GM19351 (cell line): ENCODE data around the gene LSP1.

Experiments used
- ATAC-seq: cut with Tn5 transposase; IDR thresholded peaks from one replicate; pipeline ENCODE4 v1.9.1; 2021; ENCODE audit warnings: mild to moderate bottlenecking, moderate library complexity; ENCODE audit not compliant: unreplicated experiment

The LSP1 gene

GRCh38 chr11:1847006-1847735 is 5.7 kb upstream of the LSP1 start:
- ATAC-seq, result no peak

GRCh38 chr11:1847926-1848639 is 4.8 kb upstream of the LSP1 start:
- no peak for ATAC-seq

- no peak for ATAC-seq
Measured at GRCh38 chr11:1848640-1849430, 4.0 kb upstream of the LSP1 start.

GRCh38 chr11:1851468-1852180 is 1.3 kb upstream of the LSP1 start:
- ATAC-seq, result no peak

GRCh38 chr11:1852271-1852876 is 510 bp upstream of the LSP1 start:
- no peak for ATAC-seq

- no peak for ATAC-seq
Measured at GRCh38 chr11:1853376-1854131, 670 bp downstream of the LSP1 start.

- peak; percentile 17 for ATAC-seq
Measured at GRCh38 chr11:1854132-1854948, 1.5 kb downstream of the LSP1 start.

GRCh38 chr11:1854949-1855885 is 2.3 kb downstream of the LSP1 start:
- ATAC-seq, result peak; percentile 41

GRCh38 chr11:1855886-1856265 is 3.0 kb downstream of the LSP1 start:
- no peak for ATAC-seq

- no peak for ATAC-seq
Measured at GRCh38 chr11:1856306-1857005, 3.6 kb downstream of the LSP1 start.

- ATAC-seq, result no peak
Measured at GRCh38 chr11:1857064-1857463, 4.2 kb downstream of the LSP1 start.

GRCh38 chr11:1858154-1858553 is 5.3 kb downstream of the LSP1 start:
- no peak for ATAC-seq

- ATAC-seq, result no peak
Measured at GRCh38 chr11:1858576-1858975, 5.7 kb downstream of the LSP1 start.

- ATAC-seq, result no peak
Measured at GRCh38 chr11:1859004-1859403, 6.1 kb downstream of the LSP1 start.

GRCh38 chr11:1860108-1860507 is 7.2 kb downstream of the LSP1 start:
- no peak for ATAC-seq

GRCh38 chr11:1861435-1862411 is 8.8 kb downstream of the LSP1 start:
- no peak for ATAC-seq
